HFFc6 (cell line): ENCODE data around the gene CTNNA3. TPM values are rescaled to one million over a fixed set of nuclear protein-coding genes. Genes with fewer than 3 reads are reported as not detected.

ENCODE experiments used
- DNase-seq: peaks from one replicate; pipeline ENCODE4 v3.0.0-alpha.2; 2018
- H3K27ac Mint-ChIP-seq: 2 replicates; pipeline ENCODE4 v1.8.0; 2020; ENCODE audit warnings: mild to moderate bottlenecking, mixed read lengths
- H3K27me3 Mint-ChIP-seq: 2 replicates; pipeline ENCODE4 v1.8.0; 2021; ENCODE audit warnings: mild to moderate bottlenecking, moderate library complexity, mixed read lengths; ENCODE audit not compliant: insufficient read depth
- H3K36me3 Mint-ChIP-seq: 2 replicates; pipeline ENCODE4 v1.8.0; 2021; ENCODE audit warnings: low read depth, mixed read lengths
- H3K4me1 Mint-ChIP-seq: 2 replicates; pipeline ENCODE4 v1.8.0; 2020; ENCODE audit warnings: low read depth, mixed read lengths
- H3K4me3 Mint-ChIP-seq: 2 replicates; pipeline ENCODE4 v1.8.0; 2020; ENCODE audit warnings: mild to moderate bottlenecking, moderate library complexity, mixed read lengths
- H3K9me3 Mint-ChIP-seq: 2 replicates; pipeline ENCODE4 v1.8.0; 2020; ENCODE audit warnings: mild to moderate bottlenecking, mixed read lengths
- total RNA-seq, 6 experiments: library from RNA; stranded (reverse); fragmentation: NEBNext Ultra II Directional; extraction: Animal tissue kit (Norgen Biotek cat#: 25700); gene quantifications; 2 replicates in 1 of 6; 3 replicates in 5 of 6; pipeline ENCODE4 v1.2.3, GENCODE V29; 2021
- TF ChIP-seq, protein P1 (sequence below): fragments of 200-600 bp; sonication (generic); IDR thresholded peaks from 2 replicates; pipeline ENCODE4 v1.5.0; 2021; ENCODE audit warnings: antibody characterized with exemption, mild to moderate bottlenecking

The CTNNA3 gene
- total RNA-seq, 6 experiments from 2014 or later = not detected

DNA sequence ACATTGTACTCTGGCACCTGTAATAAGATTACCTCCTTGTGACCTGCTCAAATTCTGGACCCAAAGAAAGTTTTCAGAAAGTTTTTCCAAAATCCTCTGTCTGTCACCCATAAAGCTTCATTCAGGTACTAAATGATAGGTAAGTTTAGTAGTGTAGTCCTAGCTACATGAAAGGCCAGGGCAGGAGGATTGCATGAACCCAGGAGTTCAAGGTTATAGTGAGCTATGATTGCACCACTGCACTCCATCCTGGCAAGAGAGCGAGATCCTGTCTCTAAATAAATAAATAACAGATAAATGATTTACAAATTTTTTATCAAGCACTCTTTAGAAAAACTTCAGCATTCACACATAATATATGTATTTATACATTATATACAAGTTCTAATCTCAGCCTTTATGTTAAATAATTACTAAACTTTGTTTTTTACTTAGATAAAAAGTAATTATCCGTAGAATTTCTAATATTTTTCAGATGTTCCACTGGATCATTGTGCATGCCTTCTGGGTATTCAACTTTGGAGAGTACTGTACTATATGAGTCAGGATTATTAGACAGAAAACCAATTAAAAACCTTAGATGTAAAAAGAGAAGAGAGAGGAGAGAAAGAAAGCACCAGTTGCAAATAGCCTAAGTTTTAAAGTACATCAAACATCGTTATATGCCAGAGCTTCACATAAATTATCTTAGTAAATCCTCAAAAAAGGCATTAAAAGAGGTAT, 407.1 kb downstream of the CTNNA3 start:
- Mint-ChIP-seq H3K27ac (no peak overlapping the region), H3K4me3 (no peak overlapping the region), H3K9me3 (peaks cover 18% of the 10 kb centered on the region), H3K4me1 (no peaks in the 10 kb centered on the region), H3K27me3 (no peaks in the 10 kb centered on the region), H3K36me3 (no peaks in the 10 kb centered on the region)
- TF ChIP-seq, protein P1, sequence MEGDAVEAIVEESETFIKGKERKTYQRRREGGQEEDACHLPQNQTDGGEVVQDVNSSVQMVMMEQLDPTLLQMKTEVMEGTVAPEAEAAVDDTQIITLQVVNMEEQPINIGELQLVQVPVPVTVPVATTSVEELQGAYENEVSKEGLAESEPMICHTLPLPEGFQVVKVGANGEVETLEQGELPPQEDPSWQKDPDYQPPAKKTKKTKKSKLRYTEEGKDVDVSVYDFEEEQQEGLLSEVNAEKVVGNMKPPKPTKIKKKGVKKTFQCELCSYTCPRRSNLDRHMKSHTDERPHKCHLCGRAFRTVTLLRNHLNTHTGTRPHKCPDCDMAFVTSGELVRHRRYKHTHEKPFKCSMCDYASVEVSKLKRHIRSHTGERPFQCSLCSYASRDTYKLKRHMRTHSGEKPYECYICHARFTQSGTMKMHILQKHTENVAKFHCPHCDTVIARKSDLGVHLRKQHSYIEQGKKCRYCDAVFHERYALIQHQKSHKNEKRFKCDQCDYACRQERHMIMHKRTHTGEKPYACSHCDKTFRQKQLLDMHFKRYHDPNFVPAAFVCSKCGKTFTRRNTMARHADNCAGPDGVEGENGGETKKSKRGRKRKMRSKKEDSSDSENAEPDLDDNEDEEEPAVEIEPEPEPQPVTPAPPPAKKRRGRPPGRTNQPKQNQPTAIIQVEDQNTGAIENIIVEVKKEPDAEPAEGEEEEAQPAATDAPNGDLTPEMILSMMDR = no peak
- DNase-seq = no peak

DNA sequence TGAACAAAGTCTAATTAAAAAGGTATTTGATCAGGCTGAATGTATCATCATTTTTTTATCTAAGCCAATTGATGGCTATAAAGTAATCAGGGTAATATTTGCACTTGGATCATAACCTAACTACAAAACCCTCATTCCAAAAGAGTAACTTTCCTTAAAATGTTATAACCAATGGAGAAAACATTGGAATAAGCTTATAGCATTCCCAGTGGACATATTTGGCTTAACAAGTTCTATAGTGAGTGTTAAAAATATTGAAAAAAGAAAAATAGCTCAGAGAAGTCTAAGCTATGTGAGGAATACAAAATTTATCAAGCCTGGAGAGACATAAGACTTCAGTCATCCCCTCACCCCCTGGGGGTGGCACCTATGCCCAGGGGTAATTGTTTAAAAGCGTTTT, 411.4 kb downstream of the CTNNA3 start:
- Mint-ChIP-seq H3K4me3 (no peak overlapping the region), H3K9me3 (peaks cover 29% of the 10 kb centered on the region), H3K36me3 (no peaks in the 10 kb centered on the region), H3K27me3 (no peaks in the 10 kb centered on the region), H3K27ac (no peak overlapping the region), H3K4me1 (no peaks in the 10 kb centered on the region)
- DNase-seq = no peak
- TF ChIP-seq, protein P1 = no peak

DNA sequence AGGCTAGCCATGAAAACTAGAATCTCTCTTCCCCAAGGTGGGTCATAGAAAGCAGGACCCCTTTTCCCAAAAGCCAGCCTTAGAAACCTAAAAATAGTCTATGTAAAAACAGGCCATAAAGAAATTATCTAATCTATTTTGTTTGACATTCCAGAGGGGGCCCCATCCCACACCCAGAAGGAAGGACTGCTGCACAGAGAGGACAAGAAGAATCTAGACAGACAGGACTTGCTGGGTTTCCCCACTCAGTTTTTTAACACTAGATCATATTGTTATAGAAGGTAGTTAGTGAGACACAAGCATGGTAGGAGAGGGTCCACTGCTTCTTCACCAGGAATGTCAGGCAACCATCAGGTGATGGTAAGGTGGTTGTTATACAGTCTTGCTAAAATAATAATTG, 413.1 kb downstream of the CTNNA3 start:
- peaks cover 29% of the 10 kb centered on the region for H3K9me3 Mint-ChIP-seq
- H3K27me3 Mint-ChIP-seq = no peaks in the 10 kb centered on the region
- TF ChIP-seq, protein P1 = no peak
- no peak for DNase-seq
- no peaks in the 10 kb centered on the region for H3K36me3 Mint-ChIP-seq
- no peak overlapping the region for H3K27ac Mint-ChIP-seq
- H3K4me1 Mint-ChIP-seq = no peaks in the 10 kb centered on the region
- no peak overlapping the region for H3K4me3 Mint-ChIP-seq

DNA sequence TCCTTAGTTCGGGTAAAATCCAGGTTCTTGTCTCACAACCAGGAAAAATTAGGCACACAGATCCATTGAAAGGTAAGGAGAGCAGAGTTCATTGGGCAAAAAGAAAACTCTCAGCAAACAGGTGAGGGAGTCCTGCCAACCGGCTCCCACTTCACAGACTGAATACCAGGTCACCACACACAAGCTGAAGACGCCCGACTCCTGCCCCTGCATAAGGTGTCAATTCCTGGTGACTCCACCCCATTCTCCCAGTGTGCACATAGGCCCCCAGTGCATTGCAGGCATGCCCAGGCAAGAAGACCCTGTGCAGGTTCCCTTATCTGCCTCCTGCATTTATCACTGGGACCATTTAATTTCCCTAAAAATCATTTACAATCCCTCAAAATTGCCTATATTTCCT, 415.6 kb downstream of the CTNNA3 start:
- Mint-ChIP-seq H3K27me3 (no peaks in the 10 kb centered on the region), H3K27ac (no peak overlapping the region), H3K4me1 (no peaks in the 10 kb centered on the region), H3K9me3 (peaks cover 34% of the 10 kb centered on the region), H3K36me3 (no peaks in the 10 kb centered on the region), H3K4me3 (no peak overlapping the region)
- TF ChIP-seq, protein P1 = no peak
- no peak for DNase-seq

DNA sequence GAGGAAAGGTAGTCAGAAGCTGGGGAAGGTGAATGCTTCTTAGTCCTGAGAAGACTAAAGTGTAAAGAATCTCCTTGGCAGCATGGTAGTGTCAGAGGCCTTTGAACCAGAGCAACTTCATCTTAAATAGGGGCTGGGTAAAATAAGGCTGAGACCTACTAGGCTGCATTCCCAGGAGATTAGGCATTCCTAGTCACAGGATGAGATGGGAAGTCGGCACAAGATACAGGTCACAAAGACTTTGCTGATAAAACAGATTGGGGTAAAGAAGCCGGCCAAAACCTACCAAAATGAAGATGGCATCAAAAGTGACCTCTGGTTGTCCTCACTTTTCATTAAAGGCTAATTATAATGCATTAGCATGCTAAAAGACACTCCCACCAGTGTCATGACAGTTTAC, 418.6 kb downstream of the CTNNA3 start:
- TF ChIP-seq, protein P1 = no peak
- H3K36me3 Mint-ChIP-seq = no peaks in the 10 kb centered on the region
- H3K4me1 Mint-ChIP-seq = no peaks in the 10 kb centered on the region
- H3K27ac Mint-ChIP-seq = no peak overlapping the region
- H3K9me3 Mint-ChIP-seq = peaks cover 12% of the 10 kb centered on the region
- H3K4me3 Mint-ChIP-seq = no peak overlapping the region
- H3K27me3 Mint-ChIP-seq = no peaks in the 10 kb centered on the region
- DNase-seq = no peak
